Stimulated activated CD4-positive, alpha-beta T cell treated with anti-CD3 and anti-CD28 coated beads, Interleukin-12 subunit alpha, Interleukin-12 subunit beta, amount 100 ng/mL, for 4 hours (primary cell): ENCODE results near the gene TBC1D1.
"Not testable (repeated sequence)": the region's sequence is repeated elsewhere in the genome, so short reads cannot be mapped to it uniquely, and the experiment has no call there.

Source experiments
- DNase-seq: peaks from one replicate; pipeline ENCODE4 v3.0.0-alpha.2; 2020

The TBC1D1 gene

DNA sequence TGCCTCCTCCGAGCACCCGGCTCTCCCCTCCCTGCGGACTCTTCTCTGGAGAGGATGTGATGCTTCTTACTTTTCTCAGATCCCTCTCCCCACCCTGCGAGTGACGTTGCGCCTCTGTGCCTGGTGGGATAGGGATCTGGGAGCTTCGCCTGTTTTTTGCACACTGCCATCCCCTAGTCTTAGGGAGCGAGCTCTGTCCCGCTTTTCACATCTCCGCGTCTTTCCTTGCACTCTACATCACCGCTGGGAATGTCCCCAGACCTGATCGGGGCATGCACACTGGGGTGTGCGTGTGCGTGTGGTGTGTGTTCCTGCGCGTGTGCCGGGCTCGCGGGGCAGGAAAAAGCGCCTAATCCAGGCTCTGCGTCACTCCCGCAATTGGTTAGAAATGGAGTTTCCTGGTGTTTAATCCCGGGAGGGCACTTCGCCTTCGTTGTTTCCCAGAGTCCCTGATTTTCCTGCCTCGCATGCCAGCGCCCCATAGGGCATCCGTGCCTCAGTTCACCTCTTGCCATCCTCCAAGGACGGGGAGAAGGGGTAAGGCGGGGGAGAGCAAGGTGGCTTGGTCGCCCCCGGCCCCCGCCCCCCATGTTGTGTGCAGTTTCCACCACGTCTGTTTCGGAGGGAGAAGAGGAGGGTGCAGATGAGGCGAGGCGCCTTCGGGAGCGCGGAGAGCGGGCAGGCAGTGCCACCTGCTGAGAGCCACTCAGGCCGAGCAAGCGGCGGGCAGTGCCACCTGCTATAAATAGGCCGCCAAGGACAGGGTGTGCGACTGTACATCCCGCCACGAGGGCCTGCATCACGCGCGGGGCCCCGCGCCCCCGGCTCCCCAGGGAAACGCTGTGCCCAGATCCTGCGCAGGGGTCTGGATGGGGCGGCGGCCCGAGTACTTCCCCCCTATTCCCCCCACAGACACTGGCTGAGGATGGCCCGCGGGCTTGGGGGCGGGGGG, 759 bp upstream of the TBC1D1 start:
- DNase-seq, result peak; percentile 32

DNA sequence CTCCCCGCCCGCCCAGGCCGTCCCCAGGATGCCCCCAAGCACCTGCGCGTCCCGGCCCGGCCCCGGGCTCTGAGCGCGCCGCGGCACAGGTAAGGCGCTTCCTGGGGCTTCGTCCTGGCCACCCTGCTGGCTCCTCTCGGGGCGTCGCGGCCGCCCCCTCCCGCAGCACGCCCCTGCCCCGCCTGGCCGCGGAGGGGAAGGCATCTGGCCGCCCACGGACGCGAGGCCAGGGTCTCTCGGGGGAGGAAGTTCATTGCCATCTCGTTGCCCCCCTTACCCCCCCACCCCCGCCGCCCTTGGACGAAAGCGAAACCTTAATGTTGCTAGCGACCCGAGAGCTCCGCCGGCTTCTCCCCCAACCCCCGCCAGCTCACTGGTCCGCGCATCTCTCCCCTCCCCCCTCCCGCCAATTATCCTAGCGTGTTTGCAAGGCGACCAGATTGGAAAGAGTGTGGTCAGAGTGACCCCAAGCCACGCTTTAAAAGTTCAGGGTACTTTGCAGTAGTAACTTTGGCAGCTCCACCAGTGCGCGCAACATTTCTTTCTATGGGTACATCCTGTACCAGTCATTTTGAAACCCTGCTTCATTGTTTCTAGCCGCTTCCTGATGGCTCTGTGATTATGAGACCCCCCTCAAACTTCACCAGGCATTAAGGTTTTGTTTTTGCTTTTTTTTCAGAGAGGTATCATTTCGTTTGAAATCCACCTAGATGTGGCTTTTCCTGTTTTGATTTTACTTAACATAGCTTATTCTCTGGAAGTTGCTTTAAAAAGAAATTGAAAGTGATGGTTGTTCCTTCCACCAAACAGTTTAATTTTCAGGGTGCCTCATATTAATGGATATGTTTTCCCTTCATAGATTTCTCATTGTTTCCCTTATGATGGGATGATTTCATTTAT, 626 bp downstream of the TBC1D1 start:
- DNase-seq, result peak; percentile 45

DNA sequence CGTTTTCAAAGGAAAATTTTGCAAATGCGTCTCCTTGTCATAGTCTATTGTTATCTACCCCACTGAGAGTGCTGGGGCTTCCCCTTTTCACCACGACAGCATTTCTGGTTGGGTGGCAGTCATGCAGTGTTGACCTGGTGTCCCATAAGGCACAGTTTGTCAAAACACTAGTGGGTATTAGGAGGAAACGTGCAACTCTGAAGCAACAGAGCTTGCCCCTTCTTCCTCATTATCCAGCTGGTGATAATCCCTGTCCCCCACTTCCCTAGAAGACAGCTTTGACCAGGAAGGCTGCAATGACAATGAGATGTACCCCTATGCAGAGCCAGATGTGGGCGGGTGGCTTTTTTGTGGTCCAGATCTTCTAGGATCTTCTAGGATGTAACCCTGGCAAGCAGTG, 1.8 kb downstream of the TBC1D1 start:
- DNase-seq, result peak; percentile 30

DNA sequence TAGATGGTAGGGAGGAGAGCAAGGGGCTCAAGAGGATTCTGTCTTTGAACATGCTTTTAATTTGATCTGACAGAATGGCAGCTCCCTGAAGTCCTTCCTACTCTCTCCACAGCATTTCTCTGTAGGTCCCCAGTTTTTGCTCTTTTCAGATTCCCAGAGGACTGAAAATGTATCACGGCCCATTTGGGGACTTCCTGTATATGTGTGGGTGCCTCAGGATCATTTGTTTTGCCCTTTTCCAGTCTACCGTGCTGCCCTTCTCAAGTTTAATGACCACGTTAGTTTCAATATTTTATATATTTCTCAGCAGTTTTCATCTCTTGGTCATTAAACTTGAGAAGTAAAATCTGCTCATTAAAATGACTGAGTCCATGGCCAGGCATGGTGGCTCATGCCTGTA, 2.3 kb downstream of the TBC1D1 start:
- no peak for DNase-seq

DNA sequence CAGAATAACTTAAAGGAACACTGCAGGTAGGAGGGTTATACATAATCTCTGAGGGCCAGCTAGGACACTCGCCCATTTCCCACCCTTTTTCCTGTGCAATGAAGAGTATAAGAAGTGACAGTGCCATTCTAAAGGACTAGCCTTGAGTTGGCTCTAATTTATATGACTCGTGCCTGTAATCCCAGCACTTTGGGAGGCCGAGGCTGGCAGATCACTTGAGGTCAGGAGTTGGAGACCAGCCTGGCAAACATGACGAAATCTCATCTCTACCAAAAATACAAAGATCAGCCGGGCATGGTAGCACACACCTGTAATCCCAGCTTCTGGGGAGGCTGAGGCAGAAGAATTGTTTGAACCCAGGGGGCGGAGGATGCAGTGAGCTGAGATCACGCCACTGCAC, 4.4 kb downstream of the TBC1D1 start:
- no peak for DNase-seq

DNA sequence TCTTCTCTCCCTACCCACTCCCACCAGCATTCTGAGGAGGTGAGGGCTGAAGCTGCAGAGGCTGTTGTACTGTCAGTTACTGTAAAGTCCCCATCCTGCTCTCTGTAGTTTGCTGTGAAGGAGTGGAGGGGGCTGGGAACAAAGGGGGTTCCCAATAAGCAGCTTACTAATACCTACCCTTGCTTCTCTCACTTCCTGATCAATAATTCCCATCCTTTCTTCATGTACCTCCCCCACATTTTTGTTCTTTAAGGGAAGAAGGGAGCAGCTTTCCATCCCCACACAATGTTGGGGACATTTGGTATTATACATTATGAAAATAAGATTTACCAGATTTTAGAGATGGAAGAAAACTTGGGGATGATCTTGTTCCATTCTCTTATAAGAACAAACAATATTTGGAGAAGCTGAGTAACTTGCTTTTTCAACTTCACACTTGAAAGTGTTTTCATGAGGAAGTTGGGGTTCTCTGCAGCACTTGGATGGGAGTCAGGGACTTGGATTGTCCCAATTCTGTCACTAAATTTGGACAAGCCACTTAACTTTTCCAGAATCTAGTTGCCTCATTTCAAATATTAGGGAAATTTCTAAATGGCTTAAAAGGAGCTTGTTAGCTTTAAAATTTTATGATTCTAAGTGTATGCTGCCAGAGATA, 5.4 kb downstream of the TBC1D1 start:
- DNase-seq, result no peak

DNA sequence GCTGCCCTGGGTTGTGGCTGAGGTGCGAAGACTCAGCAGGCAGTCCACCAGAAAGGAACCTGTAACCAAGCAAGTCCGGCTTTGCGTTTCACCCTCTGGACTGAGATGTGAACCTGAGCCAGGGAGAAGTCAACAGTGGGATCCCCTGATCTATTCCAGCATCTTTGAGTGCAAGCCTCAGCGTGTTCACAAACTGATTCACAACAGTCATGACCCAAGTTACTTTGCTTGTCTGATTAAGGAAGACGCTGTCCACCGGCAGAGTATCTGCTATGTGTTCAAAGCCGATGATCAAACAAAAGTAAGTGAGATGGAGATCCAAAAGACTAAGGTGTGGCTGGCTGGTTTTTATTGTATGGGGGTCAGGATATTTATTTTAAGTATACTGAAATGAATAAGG, 11.3 kb downstream of the TBC1D1 start:
- no peak for DNase-seq

DNA sequence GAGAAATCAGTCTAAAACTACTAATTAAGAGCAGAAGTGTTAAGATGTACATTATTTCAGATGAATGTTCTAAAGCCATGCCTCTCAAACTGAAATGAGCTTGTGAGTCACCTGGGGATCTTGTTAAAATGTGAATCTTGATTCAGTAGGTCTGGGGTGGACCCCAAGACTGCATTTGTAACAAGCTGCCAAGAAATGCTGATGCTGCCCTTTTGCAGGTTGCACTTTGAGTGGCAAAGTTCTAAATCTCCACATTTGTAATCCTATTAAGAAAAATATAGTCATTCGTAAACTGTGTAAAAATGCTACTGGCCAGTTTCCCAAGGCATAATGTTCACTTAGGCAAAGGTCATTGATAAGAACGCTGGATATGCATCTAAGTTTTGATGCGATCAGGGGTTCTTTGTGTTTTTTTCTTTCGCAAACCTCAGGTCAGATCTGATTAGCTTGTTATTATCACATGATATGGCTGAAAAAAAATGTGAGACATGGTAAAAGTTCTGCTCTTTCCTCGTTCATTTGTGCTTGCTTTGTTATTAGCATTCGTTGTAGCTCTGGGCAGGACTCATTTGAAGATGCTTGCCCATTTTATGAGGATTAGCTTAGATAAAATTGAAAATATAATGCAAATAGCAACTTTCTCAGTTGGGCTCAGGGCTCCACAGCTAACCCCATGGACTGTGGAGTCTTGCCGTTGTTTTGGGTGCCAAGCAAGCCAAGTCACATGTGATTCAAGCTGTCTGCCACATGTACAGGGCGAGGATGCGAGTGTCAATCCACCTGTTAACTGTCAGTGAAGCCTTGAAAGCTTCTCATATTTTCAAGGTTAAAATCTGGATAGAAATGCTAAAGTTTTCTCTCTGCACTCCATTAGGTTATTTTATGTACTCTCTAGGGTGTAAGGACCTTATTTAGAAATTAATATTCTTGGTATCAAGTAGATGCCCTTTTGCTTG, 12.1 kb downstream of the TBC1D1 start:
- DNase-seq, result no peak

DNA sequence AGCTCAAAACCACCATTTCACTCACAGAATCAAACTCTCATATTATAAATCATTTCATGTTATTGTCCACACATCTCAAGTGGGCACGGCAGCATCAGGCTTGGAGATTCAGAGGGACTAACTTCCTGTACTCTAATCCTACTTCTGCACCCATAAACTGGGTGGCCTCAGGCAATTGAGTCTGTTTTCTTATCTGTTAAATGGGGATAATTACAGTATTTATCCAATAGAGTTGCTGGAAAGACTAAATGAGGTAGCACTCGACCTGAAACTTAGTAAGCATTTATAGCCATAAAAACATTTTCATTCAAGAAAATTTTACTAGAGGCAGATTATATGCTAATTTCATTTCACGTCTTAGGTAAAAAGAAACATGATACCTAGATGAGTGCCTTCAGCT, 13.0 kb downstream of the TBC1D1 start:
- no peak for DNase-seq

DNA sequence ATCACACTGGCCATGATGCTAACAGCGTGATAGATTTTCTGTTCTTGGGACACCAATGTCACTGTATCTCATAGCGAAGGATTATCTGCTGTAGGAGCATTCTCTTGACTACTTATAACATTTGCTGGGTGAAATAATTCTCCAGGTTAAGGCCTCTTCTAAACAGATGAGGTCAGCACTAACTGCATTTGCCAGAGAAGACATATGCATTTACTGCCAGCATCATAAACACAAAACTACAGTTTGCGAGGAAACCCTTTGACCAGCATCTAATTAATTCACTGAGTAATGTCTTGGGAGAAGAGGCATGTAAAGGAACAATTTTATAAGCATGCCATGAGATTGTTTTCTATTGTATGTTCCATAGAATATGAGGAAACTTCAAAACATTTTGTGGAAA, 13.9 kb downstream of the TBC1D1 start:
- DNase-seq, result no peak

DNA sequence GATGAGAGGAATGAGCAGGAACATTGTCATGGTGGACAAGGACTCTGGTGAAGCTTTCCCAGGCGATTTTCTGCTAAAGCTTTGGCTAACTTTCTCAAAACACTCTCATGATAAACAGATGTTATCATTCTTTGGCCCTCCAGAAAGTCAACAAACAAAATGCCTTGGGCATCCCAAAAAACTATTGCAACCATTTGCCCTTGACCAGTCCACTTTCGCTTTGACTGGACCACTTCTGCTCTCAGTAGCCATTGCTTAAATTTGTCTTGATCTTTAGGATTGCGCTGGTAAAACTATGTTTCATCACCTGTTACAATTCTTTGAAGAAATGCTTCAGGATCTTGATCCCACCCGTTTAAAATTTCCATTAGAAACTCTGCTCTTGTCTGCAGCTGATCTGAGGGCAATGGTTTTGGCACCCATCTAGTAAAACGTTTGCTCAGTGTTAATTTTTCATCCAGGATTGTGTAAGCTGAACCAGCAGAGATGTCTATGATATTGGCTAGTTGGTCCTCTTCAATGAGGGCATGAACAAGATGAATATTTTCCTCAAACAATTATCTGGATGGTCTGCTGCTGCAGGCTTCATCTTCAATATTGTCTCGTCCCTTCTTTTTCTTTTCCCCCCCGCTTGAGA, 14.8 kb downstream of the TBC1D1 start:
- DNase-seq, result no peak

DNA sequence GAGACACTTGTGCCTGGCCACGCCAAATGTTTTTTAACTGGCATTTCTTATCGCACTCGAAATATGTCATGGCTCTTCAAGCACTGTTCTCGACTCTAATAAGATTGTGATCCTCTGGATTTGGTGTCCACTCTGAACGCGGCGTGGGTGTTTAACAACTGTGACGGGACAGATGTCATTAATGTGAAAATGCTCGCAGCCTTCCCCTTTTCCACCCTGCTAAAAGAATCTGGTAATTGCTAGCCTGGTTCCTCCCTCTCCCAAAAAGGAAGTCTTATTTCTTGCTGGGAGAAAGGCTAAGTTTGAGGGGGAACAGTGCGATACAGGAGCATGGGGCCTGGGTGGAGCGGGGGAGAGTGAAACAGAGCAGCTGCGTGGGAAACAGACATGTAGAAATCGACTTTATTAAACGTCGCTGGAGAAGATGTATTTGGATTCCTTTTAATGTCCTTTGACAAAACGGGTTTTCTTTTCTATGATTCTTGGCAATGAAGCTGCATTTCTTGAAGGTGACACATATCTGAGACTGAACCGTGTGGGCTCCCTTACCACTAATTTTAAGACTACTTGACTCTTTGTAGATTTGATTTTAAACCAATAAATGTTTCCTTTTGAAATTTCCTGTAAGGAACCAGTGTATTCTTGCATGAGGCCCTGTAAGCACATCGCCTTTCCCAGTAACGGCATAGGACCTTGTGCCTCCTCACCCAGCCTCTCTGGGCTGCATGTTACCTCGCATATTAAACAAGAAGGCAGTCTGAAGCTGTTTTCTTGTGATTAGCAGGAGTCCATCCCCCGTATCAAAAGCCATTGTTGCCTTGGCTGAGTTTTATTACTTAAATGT, 17.8 kb downstream of the TBC1D1 start:
- DNase-seq, result no peak

DNA sequence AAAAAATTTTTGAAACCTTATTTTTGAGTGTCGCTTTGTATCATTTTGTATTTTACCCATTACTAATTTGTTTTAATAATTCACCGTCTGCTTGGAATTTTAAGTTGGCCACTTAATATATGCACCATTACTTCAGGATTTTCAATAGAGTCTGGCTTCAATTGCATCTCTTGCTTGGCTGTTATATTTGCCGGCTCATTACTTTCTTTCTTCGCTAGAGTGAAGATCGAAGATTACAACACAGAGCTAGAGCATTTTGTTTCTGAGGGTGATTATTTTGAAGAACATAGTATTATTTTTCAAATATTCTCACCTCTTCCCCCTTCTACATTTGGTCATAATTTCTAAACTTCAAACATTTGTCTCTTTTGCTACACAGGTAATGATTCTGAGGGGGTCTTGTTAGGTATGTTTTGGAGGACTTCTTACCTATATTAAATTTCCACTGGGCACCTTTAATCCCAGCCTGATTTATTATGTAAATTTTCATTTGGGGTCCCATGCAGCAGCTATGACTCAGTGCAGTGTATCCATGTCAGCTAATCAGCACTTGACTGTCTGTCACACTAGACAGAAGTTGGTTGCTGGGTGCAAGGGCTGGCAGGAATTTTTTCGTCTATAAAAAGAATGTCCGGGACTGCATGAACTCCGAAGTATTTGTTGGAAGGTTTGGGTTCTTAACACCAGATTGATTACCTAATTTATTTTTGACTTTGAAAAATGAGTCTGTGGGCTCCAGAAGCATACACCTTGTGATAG, 18.6 kb downstream of the TBC1D1 start:
- no peak for DNase-seq

DNA sequence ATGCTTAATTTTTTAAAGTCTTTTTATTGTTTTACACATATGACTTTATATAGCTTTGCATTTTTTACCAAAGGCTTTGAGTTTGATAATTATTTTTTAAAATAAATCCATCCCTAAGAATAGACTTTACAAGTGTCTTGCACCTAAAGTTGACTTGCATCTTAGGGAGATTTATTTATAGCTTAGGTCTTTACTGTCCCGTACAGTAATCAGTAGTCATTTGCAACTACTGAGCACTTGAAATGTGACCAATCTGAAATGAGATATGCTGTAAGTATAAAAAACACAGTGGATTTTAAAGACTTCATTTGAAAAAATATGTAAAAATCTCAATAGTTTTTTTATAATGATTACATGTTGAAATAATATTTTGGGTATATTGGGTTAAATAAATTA, 19.2 kb downstream of the TBC1D1 start:
- no peak for DNase-seq

DNA sequence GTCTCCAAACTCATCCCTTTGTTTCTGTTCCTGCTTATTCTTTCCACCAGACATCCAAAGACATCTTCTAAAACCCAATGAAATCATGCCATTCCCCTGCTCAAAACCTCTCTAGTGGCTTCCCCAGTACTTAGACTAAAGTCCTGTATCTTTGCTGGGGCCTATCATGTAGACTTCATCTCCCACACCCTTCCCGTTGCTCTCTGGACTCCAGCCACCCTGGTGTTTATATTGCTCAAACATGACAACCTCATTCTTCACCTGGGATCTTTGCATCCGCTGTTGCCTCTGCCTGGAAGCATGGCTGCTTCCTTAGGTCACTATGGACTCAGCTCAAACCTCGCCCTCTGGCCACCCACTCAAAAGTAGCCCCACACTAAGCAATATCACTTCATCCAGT, 23.7 kb downstream of the TBC1D1 start:
- no peak for DNase-seq

DNA sequence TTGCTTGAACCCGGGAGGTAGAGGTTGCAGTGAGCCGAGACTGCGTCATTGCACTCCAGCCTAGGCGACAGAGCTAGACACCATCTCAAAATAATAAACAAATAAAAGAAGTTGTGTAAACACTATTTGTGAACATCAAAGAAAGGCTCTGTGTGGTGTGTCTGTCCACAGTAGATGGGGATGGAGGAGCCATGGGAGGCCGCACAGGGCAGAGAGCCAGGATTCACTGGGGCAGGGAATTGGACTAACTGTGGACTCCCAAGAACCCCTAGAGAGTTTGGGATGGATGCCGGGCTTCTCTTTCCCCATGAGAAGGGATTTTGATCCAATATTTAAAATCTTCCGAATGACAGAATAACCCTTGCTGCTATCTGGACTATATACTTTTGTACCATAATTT, 26.5 kb downstream of the TBC1D1 start:
- no peak for DNase-seq

DNA sequence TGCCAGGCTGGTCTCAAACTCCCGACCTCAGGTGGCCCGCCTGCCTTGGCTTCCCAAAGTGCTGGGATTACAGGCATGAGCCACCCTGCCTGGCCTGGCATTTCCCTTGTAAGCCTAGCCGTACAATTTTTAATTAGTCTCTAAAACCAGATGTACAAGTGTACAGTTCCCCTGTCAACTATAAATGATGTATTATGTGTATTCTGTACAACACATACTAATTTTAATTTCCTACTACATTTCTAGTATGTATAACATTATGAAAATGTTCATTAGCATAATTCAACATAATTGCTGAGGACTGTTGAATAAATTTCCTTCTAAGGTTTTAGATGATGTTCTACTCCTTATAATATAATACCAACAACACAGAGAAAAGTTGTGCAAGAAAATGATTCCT, 27.8 kb downstream of the TBC1D1 start:
- DNase-seq, result no peak

DNA sequence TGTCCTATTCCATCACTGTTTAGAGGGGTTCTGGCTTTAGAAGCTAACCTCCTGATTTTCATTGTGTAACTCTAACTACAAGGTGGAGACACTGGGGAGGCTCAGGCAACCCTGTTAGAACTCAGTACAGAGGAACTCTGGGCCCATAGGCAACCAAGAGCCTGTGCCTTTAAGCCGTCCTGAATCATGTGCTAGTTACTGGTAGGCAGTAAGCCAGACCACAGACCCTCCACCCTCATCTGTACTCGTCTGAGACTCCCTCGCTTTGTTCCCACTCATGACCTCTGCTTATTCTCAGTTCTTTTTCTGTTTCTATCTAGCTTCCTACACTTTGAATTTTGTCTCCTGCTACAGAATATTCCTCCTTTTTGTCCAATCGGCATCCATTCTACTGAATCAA, 31.4 kb downstream of the TBC1D1 start:
- no peak for DNase-seq

DNA sequence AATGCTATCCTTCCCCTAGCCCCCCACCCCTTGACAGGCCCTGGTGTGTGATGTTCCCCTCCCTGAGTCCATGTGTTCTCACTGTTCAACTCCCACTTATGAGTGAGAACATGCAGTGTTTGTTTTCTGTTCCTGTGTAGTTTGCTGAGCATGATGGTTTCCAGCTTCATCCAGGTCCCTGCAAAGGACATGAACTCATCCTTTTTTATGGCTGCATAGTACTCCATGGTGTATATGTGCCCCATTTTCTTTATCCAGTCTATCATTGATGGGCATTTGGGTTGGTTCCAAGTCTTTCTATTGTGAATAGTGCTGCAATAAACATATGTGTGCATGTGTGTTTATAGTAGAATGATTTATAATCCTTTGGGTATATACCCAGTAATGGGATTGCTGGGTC, 32.2 kb downstream of the TBC1D1 start:
- not testable (repeated sequence) for DNase-seq

DNA sequence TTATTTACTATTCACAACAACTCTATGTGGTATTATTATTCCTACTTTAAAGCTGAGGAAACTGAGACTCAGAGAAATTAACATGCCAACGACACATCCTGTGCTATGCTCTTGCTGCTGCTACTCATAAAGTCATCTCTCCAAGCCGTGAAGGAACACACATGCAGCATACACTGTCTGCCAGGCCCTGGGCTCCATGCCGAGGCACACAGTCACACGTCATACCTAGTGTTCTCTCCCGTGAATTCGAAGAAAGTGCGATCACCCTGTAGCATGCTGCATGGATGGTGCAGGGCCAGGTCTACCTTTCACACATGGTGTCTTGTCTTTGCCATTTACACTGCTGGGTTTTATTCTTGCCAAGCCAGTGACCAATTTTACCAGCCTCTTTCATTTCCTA, 34.1 kb downstream of the TBC1D1 start:
- no peak for DNase-seq
